Right cardiac atrium (tissue), 5 donors: Measurements from ENCODE around the gene CCDC38. TPM values are rescaled to one million over a fixed set of nuclear protein-coding genes. Genes with fewer than 3 reads are reported as not detected.
A peak's percentile ranks its signal among the peaks of the same experiment; 100 is the strongest.

Experiments
- ATAC-seq, 2 donors: fragments of 200-7000 bp; cut with Tn5 transposase; one replicate each; pipeline versions ENCODE4 v1.8.0 to v1.9.1; 2020; ENCODE audit warnings: moderate library complexity in 2 of 2, mild to moderate bottlenecking in 1 of 2
- DNase-seq, 3 donors: peaks; one replicate each; pipeline ENCODE4 v3.0.0-alpha.2; 2020
- H3K27ac ChIP-seq: one replicate; pipeline ENCODE4 v1.5.1; 2013; ENCODE audit warnings: mild to moderate bottlenecking, low read length, control low read depth, moderate library complexity
- H3K27me3 ChIP-seq: one replicate; pipeline ENCODE4 v1.6.1; 2013; ENCODE audit not compliant: control insufficient read depth, insufficient read depth
- H3K4me1 ChIP-seq: one replicate; pipeline ENCODE4 v1.6.1; 2013; ENCODE audit warnings: low read length; ENCODE audit not compliant: control insufficient read depth, insufficient read depth
- H3K4me3 ChIP-seq: one replicate; pipeline ENCODE4 v1.5.1; 2013; ENCODE audit warnings: low read length, control low read depth
- H3K9me3 ChIP-seq: one replicate; pipeline ENCODE4 v1.6.1; 2013; ENCODE audit warnings: low read length; ENCODE audit not compliant: control insufficient read depth
- WGBS: extraction: QIAGEN DNeasy Blood & Tissue Kit; methylation state at CpG from one replicate; pipeline ENCODE4 v1.1.7; 2013; 5-methylcytosine and 5-hydroxymethylcytosine counted together
- intact Hi-C, 4 donors: fragments of 100-400 bp; cut with DNase I; formaldehyde crosslinking; loops; one replicate each; pipeline versions ENCODE4 v1.11.0 to v1.14.0; 2022 to 2023
- polyA plus RNA-seq: library from polyadenylated mRNA; stranded (reverse); fragments of 200-250 nt; gene quantifications from one replicate; pipeline ENCODE4 v1.2.3, GENCODE V29; 2013
- total RNA-seq, 4 donors: library from RNA; stranded (reverse); fragmentation: NEBNext Ultra II Directional; extraction: Animal tissue kit (Norgen Biotek cat#: 25700); gene quantifications; one replicate each; pipeline ENCODE4 v1.2.1, GENCODE V29; 2021
- donor health status: healthy with polysubstance abuse.
- donor health status: DM: no; HTN: yes; CAD: no.
- donor health status: DM: no; HTN: no; CAD: no.
- donor health status: DM: no; HTN: yes; CAD: no; lungs with severe emphysema.
- donor health status: DM: yes; HTN: yes; CAD: no.

CCDC38 gene
- total and polyA plus RNA-seq, 5 donors, result 0.05 to 0.14 (median 0.09) TPM; not detected in 2

GRCh38 chr12:95836185-95836609 is 106.2 kb downstream of the CCDC38 start:
- Histone ChIP-seq H3K4me1 (no peaks in the 10 kb centered on the region), H3K4me3 (no peak overlapping the region), H3K27me3 (no peaks in the 10 kb centered on the region), H3K27ac (no peak overlapping the region), H3K9me3 (no peaks in the 10 kb centered on the region)
- DNase-seq (no peak), ATAC-seq (no peak)
- intact Hi-C loops, result no loop called here
- WGBS, result 27% methylated on average over 3 of the region's 3 CpGs

GRCh38 chr12:95834572-95834971 is 107.8 kb downstream of the CCDC38 start:
- intact Hi-C loops, result no loop called here
- WGBS, result 93% methylated on average over 1 of the region's 1 CpG
- H3K9me3 ChIP-seq, result no peaks in the 10 kb centered on the region

GRCh38 chr12:95830335-95831089 is 111.9 kb downstream of the CCDC38 start:
- no peaks in the 10 kb centered on the region for H3K9me3 ChIP-seq
- H3K4me1 ChIP-seq, result no peaks in the 10 kb centered on the region
- no peak overlapping the region for H3K27ac ChIP-seq
- no peaks in the 10 kb centered on the region for H3K27me3 ChIP-seq
- DNase-seq, result no peak
- no peak for ATAC-seq
- intact Hi-C loops, result no loop called here
- WGBS, result 83% methylated on average over 2 of the region's 2 CpGs
- H3K4me3 ChIP-seq, result no peak overlapping the region

More at GRCh38 chr12:95834572-95834971, 107.8 kb downstream of the CCDC38 start:
- no peaks in the 10 kb centered on the region for H3K4me1 ChIP-seq
- no peak overlapping the region for H3K4me3 ChIP-seq
- H3K27ac ChIP-seq, result no peak overlapping the region
- ATAC-seq (no peak), DNase-seq (no peak)
- no peaks in the 10 kb centered on the region for H3K27me3 ChIP-seq

- no peaks in the 10 kb centered on the region for H3K4me1 ChIP-seq
- H3K4me3 ChIP-seq, result no peak overlapping the region
- intact Hi-C loops, result no loop called here
- H3K27ac ChIP-seq, result no peak overlapping the region
- no peaks in the 10 kb centered on the region for H3K27me3 ChIP-seq
- DNase-seq (no peak), ATAC-seq (no peak)
- H3K9me3 ChIP-seq, result no peaks in the 10 kb centered on the region
Measured at GRCh38 chr12:95829395-95829794, 113.0 kb downstream of the CCDC38 start.

GRCh38 chr12:95820096-95820703 is 122.2 kb downstream of the CCDC38 start:
- Histone ChIP-seq H3K27me3 (no peaks in the 10 kb centered on the region), H3K4me3 (no peak overlapping the region), H3K27ac (no peak overlapping the region), H3K9me3 (no peaks in the 10 kb centered on the region), H3K4me1 (no peaks in the 10 kb centered on the region)
- 0% methylated on average over 1 of the region's 1 CpG for WGBS
- intact Hi-C loops, result no loop called here
- ATAC-seq, result peak; percentile 51 to 54
- DNase-seq, result no peak

Other genes with a start within 250 kb of the CCDC38 start
- gene NTN4, start 151.8 kb downstream of the CCDC38 start, total RNA-seq, result 100 to 1,000 TPM in 2 of 4 donors, 10 to 100 TPM in 2; 85.6 to 111 (median 103) TPM
- 62.9 TPM for gene NTN4, start 151.8 kb downstream of the CCDC38 start, polyA plus RNA-seq
- 10 to 100 TPM; 10.2 to 18.5 (median 14.7) TPM for gene SNRPF, start 83.7 kb downstream of the CCDC38 start, total RNA-seq
- 36.4 TPM for gene SNRPF, start 83.7 kb downstream of the CCDC38 start, polyA plus RNA-seq
- under 1 TPM; 0.11 to 0.88 (median 0.38) TPM for gene AMDHD1, start 717 bp upstream of the CCDC38 start, total RNA-seq
- gene AMDHD1, start 717 bp upstream of the CCDC38 start, polyA plus RNA-seq, result 0.50 TPM
- under 1 TPM in 2 of 4 donors, not detected in 2; 0.11 to 0.62 TPM for gene HAL, start 53.7 kb upstream of the CCDC38 start, total RNA-seq
- 0.05 TPM for gene HAL, start 53.7 kb upstream of the CCDC38 start, polyA plus RNA-seq
- 10 to 100 TPM; 38.1 to 57.0 (median 48.4) TPM for gene LTA4H, start 93.0 kb upstream of the CCDC38 start, total RNA-seq
- gene LTA4H, start 93.0 kb upstream of the CCDC38 start, polyA plus RNA-seq, result 36.8 TPM